Mucosa of descending colon (tissue), 3 donors: ENCODE measurements around the gene FAM170B. TPM values are rescaled to one million over a fixed set of nuclear protein-coding genes. Genes with fewer than 3 reads are reported as not detected.

Experiments used
- ATAC-seq: fragments of 200-7000 bp; cut with Tn5 transposase; one replicate; pipeline ENCODE4 v1.9.1; 2020; ENCODE audit warnings: mild to moderate bottlenecking, moderate library complexity
- DNase-seq, 3 donors: peaks; one replicate each; pipeline ENCODE4 v3.0.0-alpha.2; 2020
- H3K36me3 ChIP-seq: fragments of 200-600 bp; one replicate; pipeline ENCODE4 v1.8.0; 2021; ENCODE audit warnings: low read depth, mild to moderate bottlenecking
- H3K4me1 ChIP-seq: fragments of 200-600 bp; one replicate; pipeline ENCODE4 v1.8.0; 2021; ENCODE audit warnings: low read depth, mild to moderate bottlenecking
- H3K4me3 ChIP-seq: fragments of 200-600 bp; one replicate; pipeline ENCODE4 v1.8.0; 2021; ENCODE audit warnings: mild to moderate bottlenecking
- H3K9me3 ChIP-seq: fragments of 200-600 bp; one replicate; pipeline ENCODE4 v1.8.0; 2021; ENCODE audit warnings: mild to moderate bottlenecking
- intact Hi-C, 2 donors: fragments of 100-400 bp; cut with DNase I in 1 of 2; cut with micrococcal nuclease in 1 of 2; formaldehyde crosslinking; loops; one replicate each; pipeline versions ENCODE4 v1.11.0 to v1.11.1; 2022; cut with DNase I, micrococcal nuclease
- total RNA-seq, 3 donors: library from RNA; stranded (reverse); fragmentation: NEBNext Ultra II Directional in 2 of 3; extraction: Animal tissue kit (Norgen Biotek cat#: 25700) in 2 of 3; gene quantifications; one replicate each; pipeline versions ENCODE4 v1.2.1 to v1.2.4, GENCODE V29; 2021 to 2023
- TF ChIP-seq, protein P1 (sequence below): fragments of 200-600 bp; IDR thresholded peaks from one replicate; pipeline ENCODE4 v1.8.0; 2022; ENCODE audit warnings: antibody characterized with exemption, mild to moderate bottlenecking
- donor health status: DM: no; HTN: no; CAD: no; lungs with moderate emphysema.
- donor health status: DM: no; HTN: no; CAD: no.
- donor health status: DM: no; HTN: yes; CAD: no.

FAM170B gene
- total RNA-seq, 3 donors from 2014 or later = not detected

DNA sequence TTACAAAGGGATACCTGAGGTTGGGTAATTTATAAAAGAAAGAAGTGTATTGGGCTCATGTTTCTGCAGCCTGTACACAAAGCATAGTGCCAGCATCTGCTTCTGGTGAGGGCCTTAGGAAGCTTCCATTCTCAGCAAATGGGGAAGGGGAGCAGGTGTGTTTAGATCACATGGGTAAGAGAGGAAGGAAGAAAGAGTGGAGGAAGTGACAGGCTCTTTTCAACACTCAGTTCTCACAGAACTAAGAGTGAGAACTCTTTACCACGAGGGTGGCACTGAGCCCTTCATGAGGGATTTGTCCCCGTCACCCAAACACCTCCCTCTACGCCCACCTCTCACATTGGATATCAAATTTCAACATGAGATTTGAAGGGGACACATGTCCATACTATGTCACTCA lies 506 bp upstream of the FAM170B start:
- TF ChIP-seq, protein P1, sequence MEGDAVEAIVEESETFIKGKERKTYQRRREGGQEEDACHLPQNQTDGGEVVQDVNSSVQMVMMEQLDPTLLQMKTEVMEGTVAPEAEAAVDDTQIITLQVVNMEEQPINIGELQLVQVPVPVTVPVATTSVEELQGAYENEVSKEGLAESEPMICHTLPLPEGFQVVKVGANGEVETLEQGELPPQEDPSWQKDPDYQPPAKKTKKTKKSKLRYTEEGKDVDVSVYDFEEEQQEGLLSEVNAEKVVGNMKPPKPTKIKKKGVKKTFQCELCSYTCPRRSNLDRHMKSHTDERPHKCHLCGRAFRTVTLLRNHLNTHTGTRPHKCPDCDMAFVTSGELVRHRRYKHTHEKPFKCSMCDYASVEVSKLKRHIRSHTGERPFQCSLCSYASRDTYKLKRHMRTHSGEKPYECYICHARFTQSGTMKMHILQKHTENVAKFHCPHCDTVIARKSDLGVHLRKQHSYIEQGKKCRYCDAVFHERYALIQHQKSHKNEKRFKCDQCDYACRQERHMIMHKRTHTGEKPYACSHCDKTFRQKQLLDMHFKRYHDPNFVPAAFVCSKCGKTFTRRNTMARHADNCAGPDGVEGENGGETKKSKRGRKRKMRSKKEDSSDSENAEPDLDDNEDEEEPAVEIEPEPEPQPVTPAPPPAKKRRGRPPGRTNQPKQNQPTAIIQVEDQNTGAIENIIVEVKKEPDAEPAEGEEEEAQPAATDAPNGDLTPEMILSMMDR = no peak
- intact Hi-C loops = no loop called here
- Histone ChIP-seq H3K9me3 (no peaks in the 10 kb centered on the region), H3K4me3 (no peak overlapping the region), H3K36me3 (no peaks in the 10 kb centered on the region), H3K4me1 (no peaks in the 10 kb centered on the region)
- no peak for DNase-seq
- ATAC-seq = no peak

DNA sequence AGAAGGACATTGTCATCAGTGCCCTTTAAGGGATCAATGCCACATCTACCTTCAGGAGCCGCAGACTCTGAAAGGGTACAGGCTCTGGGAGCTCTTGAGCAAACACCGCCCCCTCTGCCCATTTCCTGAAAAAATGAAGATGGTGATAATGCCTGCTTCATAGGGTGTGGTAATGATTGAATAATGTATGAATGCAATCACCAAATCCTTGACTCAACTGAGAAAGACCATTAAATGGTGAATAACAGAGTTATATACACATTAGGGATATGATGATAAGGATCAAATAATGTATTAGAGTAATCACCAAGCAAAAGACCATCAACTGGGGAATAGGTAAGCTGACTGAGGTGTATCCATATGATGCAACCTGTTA lies 1.5 kb downstream of the FAM170B start:
- no peak for ATAC-seq
- H3K9me3 ChIP-seq = no peaks in the 10 kb centered on the region
- no peak overlapping the region for H3K4me3 ChIP-seq
- intact Hi-C loops = no loop called here
- H3K36me3 ChIP-seq = no peaks in the 10 kb centered on the region
- no peaks in the 10 kb centered on the region for H3K4me1 ChIP-seq
- TF ChIP-seq, protein P1 = no peak
- no peak for DNase-seq

DNA sequence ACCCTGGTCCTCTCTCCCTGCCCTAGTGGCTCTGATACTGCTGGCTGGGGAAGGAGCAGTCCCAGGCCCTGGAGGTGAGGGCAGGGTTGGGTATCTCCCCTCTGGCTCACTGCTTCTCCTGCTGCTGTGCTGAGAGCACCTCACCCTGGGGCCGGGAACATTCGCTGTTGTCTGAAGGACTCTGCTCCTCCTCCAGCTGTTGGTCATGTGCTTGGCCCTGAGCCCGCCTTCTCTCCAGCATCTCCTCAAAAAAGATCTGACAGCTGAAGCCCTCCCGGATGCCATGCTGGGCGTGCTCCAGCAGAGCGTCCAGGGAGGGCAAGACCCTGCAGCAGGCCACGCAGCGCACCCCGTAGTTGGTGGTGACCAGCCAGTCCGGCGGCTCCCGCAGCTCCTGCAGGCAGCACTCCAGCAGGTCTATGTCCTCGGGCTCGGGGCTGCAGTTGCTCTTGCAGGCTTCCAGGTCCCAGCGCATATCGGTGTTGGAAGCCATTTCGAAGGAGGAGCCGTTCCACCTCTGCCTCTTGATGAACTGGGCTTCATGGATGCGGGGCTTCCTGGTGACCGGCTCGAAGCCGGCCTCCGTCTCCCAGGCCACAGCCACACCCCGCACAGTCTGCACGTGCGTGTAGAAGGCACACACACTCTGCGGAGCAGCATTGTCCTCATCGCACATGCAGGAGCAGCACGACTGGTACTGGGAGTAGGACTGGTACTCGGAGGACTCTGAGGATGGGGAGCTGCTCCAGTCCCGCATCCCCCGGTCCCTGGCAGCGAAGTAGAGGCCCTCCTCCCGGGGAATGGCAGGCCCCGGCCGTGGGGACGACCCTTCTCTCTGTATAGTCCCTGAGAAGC lies 2.1 kb downstream of the FAM170B start:
- H3K4me3 ChIP-seq = no peak overlapping the region
- intact Hi-C loops = no loop called here
- ATAC-seq (peak; percentile 33), DNase-seq (no peak)
- H3K36me3 ChIP-seq = no peaks in the 10 kb centered on the region
- H3K4me1 ChIP-seq = no peaks in the 10 kb centered on the region
- TF ChIP-seq, protein P1 = no peak
- H3K9me3 ChIP-seq = no peaks in the 10 kb centered on the region

DNA sequence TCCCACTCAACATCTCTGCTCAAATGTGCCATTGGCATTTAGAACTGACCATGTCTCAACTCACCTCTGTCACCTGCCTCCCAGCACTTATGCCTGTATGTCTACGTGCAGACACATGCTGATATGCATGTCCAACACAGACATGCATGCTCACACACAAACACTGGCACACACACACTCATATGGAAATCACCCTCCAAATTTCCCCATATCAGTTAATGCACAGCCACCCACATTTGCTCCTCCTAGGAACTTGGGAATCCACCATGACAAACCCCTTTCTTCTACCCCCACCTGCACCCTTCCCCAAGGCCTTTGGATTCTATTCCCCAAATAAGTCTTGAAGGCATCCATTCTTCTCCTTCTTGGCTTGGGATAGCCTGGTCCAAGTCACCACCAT lies 4.4 kb downstream of the FAM170B start:
- Histone ChIP-seq H3K9me3 (no peaks in the 10 kb centered on the region), H3K4me1 (no peaks in the 10 kb centered on the region), H3K36me3 (no peaks in the 10 kb centered on the region), H3K4me3 (no peak overlapping the region)
- no peak for DNase-seq
- intact Hi-C loops = no loop called here
- TF ChIP-seq, protein P1 = no peak
- ATAC-seq = no peak

DNA sequence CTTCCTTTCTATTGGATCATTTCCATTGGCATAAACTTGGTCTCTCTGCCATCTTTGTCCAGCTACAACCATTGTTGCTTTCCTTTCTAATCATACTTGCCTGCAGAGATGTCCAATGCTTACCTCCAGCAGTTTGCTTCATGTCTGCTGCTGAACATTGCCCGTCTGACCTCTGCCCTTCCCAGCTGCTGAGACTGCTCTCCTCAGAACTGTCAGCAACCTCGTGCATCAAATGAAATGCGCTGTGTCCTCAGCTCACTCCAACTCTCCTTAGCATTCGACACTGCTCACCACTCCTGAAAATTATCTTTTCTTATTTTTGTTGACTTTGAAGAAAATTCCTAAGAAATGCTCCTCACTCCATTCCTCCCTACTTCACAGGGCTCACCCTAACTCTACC lies 5.0 kb downstream of the FAM170B start:
- Histone ChIP-seq H3K4me1 (no peaks in the 10 kb centered on the region), H3K36me3 (no peaks in the 10 kb centered on the region), H3K4me3 (no peak overlapping the region), H3K9me3 (no peaks in the 10 kb centered on the region)
- intact Hi-C loops = no loop called here
- ATAC-seq (no peak), DNase-seq (no peak)
- TF ChIP-seq, protein P1 = no peak
